ENCODE measurements around the gene TARBP1.
A peak's percentile ranks its signal among the peaks of the same experiment; 100 is the strongest.
"Not testable (repeated sequence)": the region's sequence is repeated elsewhere in the genome, so short reads cannot be mapped to it uniquely, and the experiment has no call there.

Gene TARBP1

DNA sequence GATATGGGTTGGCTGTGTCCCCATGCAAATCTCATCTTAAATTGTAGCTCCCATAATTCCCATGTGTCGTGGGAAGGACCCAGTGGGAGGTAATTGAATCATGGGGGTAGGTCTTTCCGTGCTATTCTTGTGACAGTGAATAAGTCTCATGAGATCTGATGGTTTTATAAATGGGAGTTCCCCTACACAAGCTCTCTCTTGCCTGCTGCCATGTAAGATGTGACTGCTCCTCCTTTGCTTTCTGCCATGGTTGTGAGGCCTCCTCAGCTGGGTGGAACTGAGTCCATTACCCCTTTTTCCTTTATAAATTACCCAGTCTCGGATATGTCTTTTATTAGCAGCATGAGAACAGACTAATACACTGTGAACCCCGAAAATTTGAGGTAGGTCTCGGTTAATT lies 25.3 kb upstream of the TARBP1 start:
- DNase-seq: not testable (repeated sequence)

DNA sequence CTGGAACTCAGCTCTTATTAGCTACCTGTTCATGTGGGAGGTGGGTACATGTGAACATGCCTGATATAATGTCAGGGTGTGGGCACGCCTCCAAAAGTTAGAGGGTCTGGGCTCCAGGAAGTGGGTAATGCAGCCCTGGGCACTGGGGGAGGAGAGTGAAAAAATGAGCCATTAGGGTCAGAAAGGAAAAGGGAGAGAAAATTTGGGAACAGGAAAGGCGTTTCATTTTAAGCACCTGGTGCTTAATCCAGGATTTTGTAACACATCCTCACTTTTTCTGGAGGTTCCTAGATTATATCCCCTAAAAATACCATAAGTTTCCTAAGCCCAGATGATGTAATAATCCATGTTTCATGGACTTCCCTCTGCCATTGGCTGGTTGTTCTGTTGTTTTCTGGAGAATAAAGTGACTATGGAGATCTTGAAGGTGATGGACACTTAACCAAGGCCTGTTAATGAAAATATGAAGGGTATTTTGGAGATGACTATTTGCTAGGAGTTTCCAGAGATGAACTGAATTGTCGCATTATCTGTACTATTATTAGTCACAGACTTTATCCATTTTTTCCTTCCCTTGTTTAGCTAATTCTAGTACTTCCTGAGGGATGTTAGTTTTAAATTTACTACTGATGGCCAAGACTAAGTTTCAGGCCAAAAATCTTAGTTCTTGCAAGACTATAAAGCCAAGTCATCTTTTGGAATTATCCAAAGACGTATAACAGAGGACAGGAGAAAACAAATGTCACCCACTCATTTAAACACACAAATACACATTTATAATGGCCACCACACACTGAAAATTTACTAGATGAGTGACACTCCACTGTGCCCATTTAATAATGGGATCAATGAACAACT lies 24.4 kb upstream of the TARBP1 start:
- no peak for DNase-seq

DNA sequence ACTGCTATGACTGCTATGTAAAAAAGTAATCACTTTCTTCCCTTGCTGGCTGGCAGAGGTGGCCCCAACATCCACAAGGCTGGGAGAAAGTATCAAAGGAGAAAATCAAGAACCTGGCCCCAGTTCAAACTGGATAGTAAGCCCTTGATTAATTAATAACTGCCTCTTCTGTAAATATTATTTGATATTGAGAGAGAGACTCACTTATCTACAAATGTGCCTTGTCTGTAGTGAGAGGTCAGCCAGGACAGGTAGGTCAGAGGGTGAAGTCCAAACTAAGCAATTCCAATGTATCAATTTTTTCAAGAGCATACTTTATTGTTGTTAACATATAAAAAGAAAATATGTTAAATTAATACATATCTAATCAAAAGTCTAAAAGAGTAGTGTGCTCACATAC lies 23.8 kb upstream of the TARBP1 start:
- DNase-seq: no peak

DNA sequence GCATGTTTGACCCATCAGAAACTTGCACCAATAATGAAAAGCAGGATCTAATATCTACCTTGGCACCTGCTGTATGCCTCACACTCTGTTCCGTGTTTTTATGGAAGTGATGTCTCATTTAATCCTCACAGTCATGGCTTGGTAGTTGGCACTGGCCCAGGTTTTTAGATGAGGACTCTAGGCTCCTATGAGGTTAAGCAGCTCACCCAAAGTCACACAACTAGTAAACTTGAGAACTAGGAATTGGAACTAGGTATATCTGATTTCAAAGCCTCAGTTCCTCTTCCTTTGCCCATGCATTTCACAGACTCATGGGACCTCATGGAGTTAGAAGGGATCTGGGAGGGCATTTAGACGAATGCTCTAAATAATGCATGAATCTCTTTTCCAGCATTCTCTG lies 21.3 kb upstream of the TARBP1 start:
- peak in 1 of 2 donors; percentile 9 for DNase-seq

DNA sequence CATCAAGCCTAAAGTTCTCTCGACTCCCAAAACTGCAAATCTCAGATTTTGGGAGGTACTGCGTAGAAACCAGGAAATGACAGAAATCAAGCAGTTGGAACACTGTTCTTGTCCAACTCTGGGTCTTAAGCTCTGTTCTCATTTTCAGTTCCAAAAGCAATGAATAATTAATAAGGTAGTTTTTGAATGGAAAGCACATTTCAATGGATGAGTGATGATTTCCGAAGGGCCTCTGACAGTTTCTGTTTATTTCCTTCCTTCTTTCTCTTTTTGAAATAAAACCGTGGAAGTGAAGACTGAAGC lies 20.9 kb upstream of the TARBP1 start:
- no peak for DNase-seq

DNA sequence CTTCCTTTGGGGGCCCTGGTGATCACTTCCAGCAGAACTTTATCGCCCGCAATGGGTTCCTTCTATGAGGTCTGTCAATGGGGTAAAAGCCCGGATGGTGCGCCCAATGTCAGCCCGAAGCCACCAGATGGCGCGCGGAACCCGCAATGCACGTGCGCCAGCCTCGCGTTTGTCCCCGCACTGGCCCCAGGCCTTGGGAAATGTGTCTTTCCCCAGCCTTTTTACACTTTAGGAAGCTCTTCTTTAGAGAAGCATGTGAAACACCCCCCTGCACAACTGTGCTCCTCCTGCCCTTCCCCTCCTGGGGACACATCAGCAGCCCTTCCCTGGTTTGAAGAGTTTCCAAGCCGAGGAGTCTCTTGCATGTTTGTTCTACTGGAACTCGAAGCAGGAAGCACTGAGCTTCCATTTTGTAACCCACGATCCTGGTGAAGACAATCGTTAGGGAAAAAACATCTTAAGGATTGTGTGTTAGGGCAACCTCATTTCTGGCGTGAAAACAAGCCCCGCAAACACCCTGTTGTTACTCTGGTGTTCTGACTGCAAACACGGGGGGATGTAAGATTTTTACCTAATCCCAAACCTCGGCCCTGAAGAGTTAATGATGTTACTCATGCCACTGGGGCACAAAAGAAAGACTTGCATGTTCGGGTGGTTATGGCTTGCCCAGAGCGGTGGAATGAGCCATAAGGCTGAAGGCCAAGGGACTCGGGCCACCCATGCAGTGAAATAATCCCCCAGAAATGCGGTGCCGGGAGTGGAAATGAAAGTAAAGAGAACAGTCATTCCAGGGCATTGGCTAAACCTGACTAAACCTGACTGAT lies 20.4 kb upstream of the TARBP1 start:
- peak; percentile 79 to 80 for DNase-seq

DNA sequence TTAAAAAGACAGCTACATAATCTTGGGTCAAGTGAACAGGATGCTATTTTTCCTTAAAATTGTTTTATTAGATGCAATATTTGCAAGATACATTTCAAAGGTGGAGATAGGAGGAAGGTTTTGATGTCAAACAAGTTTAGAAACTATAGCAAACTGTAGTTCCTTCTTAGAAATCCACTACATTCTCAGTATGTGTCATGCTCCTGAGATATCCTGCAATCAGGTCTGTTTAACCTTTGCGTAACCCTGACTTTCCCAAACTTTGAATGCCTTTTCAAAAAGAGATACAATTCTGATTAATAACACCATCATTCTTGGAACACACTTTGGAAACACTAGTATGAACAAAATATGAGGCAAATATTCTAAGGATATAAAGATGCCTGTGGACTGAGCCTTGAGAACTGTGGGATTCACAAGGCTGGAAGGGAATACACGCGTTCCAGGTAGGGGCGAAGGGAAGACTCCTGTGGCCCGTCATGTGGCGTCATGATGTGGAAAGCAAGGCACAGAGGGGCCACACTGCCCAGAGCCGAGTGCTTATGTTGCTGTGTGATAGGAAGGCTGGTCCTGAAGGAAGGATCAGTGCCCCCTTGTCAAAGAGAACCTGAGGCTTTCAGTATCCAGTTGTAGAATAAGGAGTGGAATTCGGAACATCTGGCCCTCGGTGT lies 19.6 kb upstream of the TARBP1 start:
- no peak for DNase-seq

DNA sequence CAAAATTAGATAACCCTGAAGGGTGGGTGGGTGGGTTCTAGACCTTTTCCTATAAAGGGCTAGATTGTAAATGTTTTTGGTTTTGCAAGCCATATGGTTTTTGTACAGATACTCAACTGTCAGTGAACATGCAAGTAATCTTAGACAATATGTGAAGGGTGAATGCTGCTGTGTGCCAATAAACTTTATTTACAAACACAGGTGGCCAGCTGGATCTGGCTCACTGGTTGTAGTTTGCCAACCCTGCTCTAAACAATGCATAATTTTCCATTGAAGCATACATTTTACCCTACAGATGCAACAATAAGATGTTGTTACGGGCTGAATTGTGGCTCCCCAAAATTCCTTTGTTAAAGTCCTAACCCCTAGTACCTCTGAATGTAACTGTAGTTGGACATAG lies 18.6 kb upstream of the TARBP1 start:
- DNase-seq: no peak

DNA sequence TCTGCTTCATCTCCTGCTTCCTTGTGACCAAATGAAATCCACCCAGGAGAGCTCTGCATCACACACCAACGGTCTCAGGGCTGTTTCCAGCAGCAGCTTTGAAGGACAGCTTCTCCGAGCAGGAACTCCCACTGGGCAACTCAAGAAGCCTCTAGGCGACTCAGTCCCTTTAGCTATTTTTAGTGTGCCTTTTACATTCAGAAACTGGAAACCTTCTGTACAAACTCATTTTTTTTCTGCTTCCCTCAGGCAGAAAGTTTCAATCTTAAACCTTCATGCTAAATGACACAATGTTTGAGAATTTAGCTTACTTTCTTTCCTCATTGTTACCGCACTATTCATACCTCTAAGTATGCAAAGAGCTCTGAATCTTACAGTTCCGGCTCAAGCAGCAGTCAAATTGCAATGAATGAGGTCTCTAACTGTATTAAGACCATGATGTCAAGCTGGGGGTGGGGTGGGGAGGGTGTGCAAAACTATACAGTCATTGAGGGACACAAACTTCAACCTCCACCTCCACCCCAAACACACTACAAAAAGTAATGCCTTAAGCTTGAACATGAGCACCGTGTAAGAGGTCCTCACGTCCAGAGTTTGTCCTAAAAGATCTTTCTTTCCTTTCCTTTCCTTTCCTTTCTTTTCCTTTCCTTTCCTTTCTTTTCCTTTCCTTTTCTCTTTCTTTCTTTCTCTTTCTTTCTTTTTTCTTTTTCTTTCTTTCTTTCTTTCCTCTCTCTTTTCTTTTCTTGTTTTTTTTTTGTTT lies 16.4 kb upstream of the TARBP1 start:
- no peak for DNase-seq

DNA sequence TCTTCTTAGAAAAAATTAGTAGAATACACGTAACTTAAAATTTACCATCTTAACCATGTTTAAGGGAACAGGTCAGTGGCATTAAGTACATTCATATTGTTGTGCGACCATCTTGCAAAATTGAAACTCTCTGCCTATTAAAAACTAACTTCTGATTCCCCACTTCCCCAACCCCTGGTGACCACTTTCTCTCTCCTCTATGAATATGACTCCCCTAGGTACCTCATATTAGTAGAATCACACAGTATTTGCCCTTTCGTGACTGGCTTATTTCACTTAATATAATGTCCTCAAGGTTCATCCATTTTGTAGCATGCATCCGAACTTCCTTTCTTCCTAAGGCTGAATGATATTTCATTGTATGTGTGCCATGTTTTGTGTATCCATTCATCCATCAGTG lies 15.1 kb upstream of the TARBP1 start:
- no peak for DNase-seq

DNA sequence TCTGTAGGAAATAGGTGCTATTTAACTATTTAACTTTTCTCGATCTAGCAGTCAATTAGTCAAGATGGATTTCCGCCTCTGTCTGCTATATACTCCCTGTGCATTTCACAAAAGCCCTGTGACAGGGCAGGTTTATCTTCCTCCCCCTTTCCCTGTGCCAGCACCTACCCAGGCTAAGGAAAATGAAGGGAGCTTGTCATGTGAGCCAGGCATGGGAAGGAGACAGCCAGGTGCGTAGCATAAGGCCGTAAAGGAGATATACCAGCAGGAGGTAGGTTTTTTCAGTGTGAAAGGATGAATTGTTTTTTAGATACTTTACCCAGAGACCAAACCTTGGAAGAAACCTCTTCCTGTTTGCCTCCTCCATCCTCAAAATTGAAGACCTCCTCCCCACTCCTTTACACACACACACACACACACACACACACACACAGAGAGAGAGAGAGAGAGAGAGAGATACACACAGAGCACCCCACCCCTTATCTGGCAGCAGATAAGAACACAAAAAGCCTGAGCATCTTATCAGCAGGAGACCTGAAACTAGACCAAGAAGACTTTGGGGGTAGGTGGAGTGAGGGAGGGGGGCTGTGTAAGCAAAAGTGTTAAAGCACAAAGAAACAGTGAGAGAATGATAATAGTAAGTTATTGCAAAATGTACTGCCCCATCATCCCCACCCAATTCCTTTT lies 12.0 kb upstream of the TARBP1 start:
- no peak for DNase-seq

DNA sequence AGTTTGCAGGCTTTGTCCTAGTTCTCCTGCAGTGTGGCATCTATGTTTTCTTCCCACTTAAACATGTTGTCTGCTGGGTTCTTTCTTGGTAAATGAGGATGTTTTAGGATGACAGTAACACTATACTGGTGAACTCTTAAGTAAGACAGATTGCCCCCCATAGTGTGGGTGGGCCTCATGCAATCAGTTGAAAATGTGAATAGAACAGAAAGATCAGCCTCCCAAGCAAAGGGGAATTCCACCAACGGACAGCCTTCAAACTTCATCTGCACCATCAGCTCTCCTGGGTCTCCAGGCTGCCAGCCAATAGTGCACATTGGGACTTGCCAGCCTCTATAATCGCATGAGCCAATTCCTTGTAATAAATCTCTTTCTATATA lies 10.7 kb upstream of the TARBP1 start:
- DNase-seq: no peak

DNA sequence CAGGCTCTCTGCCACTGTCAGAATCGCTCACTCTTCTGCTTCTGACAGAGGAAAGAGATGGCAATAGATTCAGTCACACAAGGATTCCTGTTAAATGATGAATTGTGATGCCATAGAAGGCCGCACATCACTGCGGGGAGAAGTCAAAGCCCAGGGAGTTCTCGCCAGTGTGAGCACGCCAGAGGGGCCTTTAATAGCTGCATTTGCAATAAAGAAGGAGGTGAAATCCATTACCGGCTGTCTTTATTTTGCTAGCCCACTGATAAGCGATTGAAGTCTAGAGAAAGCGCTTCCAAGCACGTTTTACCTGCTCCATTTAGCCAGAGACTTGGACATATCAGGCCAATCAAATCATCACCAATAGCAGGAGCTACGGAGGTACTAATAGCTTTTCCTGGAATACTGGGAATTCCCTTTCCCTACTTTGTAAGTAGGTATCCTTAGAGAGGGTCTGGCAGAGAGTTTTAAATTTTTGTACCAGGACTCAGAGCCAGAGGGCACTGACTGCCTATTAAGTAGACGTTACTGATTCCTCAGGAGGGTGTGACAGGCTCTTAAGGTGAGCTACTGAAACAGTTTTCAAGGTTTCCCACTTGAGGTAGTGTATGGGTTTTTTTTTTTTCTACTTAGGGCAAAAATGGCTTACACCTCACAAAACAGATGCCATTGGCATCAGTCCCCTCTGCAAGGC lies 10.2 kb upstream of the TARBP1 start:
- DNase-seq: no peak

DNA sequence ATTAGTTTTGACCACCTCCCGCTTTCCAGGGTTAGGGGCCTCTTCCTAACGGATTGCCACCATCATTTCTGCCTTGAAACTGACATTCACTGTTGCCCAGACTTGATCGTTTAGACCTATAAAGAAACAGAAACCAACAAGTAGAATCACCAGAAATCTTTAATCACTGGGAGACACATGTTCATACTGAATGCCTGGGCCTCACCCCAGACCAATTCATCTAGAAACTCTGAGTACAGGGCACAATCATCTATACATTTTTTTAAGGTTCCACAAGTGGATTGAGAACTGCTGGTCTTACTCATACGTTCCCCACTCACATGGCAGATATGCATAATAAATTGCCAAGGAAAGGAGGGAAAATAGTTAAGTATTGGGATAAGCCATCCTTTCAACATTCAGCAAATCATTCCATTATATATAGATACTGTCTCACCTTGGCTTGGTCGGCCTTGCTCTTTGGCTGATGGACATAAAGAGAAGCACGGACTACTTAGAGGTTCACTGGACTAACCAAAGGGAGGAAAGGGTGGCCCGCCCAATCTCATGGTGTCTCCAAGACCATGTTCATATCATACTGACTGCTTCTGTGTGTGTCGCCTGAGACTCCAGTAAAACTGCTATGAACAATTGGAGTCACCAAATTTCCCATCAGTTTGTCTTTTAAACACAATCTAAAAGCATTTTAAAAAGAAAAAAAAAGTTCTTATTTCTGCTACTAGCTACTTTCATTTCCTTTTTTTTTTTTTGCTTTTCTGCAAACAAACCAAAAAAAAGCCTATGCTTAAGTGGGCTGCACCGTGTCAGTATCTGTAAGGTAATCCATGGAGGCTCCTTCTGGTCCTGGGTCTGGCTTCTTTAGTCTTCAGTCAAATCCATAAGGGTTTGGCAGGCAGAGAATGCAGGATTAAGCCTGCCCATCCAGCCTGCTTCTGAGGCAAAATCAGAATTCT lies 9.4 kb upstream of the TARBP1 start:
- no peak for DNase-seq

DNA sequence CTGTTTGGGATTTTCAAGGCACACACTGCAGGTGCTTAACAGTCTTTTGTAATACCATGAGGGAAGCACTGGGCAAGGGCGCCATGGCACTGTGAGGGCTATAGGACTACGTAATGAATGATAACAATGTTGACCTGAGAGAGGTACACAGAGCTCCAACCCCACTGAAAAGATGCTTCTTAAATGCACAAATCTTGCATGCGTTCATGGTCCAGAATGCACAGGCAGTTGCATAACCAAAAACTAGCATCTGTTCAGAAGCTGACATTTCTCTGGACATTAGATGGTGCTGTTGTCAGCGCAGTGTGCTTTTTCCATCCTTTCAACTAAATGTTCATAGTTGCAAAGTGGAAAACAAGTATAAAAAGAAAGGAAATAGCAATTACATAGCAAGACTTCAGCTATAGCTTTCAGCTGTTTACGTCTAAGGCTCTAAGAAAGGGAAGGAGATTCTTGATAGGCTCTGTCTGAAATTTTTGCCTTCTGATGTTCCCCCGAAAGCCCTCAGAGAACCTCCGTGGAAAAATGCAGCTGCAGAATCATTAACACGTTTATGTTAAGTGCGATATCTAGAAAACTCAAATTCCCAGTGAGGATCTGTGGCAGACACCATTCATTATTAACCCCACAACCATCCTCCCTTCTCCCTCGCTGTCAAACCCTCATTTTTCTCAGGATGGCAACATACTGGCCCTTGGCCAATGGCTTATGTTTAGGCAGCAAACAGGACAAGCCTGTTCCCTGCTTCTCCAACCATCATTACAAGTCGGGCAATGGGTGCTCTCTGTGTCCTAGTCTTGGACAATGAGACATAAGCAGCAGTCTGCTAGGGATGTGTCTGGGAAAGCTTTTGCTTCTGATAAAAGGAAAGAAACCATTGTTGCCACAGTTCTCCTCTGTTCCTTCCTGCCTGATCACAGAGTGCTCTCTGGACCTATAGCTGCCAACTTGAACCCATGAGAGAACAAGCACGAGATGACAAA lies 8.2 kb upstream of the TARBP1 start:
- peak in 1 of 2 donors; percentile 12 for DNase-seq

DNA sequence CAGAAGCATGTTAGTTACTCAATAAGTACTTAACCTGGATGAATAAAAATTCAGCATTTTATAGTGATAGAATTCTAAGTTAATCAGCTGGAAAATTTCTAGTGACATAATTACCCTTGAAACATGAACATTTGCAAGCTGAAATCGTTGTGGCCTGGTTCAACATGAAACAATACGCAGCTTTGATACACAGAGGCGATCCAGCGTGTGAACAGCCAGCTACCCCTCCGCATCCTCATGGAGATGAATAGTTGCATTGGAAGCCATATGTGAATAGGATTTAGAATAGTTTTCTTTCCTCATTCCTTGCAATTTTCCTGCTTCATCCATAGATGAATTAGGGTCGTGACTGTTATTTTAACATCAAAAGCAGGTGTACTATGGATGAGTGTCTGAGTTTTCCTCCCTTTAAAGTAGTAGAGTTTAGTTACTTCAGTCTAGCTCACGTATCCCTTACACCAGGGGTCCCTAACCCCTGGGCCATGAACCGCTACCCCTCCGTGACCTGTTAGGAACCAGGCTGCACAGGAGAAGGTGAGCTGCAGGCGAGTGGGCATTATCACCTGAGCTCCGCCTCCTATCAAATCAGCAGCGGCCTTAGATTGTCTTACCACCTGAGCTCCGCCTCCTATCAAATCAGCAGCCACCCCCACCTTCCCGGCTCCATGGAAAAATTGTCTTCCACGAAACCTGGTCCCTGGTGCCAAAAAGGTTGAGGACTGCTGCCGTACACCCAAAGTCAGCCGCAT lies 6.2 kb upstream of the TARBP1 start:
- no peak for DNase-seq

DNA sequence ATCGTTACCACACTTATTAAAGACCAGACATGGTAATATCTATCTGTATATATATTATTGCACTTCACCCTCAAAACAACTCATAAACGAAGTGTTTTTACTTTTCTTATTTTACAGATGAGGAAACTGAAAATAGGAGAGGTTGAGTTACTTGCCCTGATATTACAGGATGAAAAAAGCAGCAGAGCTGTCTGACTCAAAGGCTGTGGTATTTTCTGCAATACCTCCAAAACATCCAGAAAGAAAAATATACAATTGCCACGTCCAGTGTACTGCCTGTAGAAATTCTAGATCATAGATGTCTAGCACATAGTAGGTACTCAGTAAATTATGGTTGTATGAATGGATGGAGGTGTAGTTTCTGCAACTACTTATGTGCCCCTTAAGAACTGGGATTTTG lies 5.2 kb upstream of the TARBP1 start:
- DNase-seq: no peak

DNA sequence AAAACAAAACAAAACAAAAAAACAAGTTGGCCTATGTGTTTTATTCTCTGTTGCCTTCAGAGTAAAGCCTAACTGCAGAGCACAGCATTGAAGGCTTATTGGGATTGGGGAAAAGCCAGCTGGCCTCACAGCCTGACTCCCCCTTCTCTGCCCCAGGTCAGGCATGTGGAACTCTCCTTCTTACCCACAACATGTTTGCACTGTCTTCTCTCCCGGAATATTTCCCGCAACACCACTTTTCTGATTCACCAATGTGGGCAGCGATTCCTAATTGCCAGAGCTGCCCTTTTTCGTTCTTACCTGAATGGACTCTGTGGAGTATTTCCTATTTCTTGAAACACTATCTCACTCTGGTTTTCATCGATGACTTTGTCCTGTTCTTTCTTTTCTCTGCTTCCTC lies 2.8 kb upstream of the TARBP1 start:
- DNase-seq: no peak

DNA sequence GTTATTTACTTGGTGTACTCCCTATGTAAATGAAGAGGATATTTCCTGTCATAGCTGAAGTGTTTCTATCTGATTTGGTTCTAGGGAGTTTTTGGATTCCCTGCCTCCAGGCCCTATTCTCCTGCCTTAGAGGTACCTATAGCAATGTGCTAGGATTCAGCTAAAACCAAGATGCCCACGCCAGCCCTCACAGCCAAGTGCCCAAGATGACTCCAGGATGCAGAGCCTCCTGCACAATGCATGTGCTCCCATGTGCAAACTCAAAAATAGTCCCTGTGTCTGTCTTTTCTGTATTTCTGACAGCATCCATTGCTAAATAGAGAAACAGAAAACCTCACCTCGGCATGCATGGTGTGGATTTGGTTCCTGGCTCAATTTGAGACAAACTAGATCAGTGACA lies 887 bp upstream of the TARBP1 start:
- DNase-seq: no peak
